ENCODE measurements around the gene DGKG.

The DGKG gene

GRCh38 chr3:186241910-186242821 is 119.9 kb downstream of the DGKG start:
- Histone ChIP-seq H3K9ac (ENCODE audit: low read length) (peak overlapping the region; percentile 58), H3K4me3 (ENCODE audit: low read length) (peak overlapping the region; percentile 32), H3K9me3 (ENCODE audit: control insufficient read depth, low read length) (no peaks in the 10 kb centered on the region), H3K27me3 (ENCODE audit: control insufficient read depth, insufficient read depth, low read length) (no peaks in the 10 kb centered on the region), H3K4me1 (ENCODE audit: control insufficient read depth, insufficient read depth, low read length) (peaks cover 28% of the 10 kb centered on the region), H3K36me3 (ENCODE audit: control insufficient read depth, insufficient read depth, low read length) (no peaks in the 10 kb centered on the region)

DNA sequence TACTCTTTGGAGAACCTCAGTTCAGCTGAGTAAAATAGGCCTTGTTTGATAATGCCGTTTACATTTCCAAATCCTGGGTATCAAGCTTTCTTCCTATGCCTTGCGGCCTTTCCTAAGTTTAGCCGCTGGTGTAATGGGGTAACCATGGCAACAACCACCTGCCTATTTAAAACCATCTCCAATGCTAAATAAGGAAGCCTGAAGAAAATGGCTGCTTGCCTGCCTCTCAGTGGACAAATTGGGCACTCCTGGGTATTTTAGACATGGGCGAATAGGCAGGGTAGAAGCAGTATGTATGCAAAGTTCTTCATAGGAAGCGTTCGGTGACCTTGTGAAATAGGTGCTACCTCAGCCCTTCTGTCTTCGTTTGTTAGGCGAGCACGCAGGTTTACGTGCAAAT is 122.7 kb downstream of the DGKG start:
- H3K9me3 ChIP-seq (ENCODE audit: control insufficient read depth, low read length) = no peaks in the 10 kb centered on the region
- H3K36me3 ChIP-seq (ENCODE audit: control insufficient read depth, insufficient read depth, low read length) = no peaks in the 10 kb centered on the region
- peaks cover 28% of the 10 kb centered on the region for H3K4me1 ChIP-seq (ENCODE audit: control insufficient read depth, insufficient read depth, low read length)
- H3K4me3 ChIP-seq (ENCODE audit: low read length) = no peak overlapping the region
- no peaks in the 10 kb centered on the region for H3K27me3 ChIP-seq (ENCODE audit: control insufficient read depth, insufficient read depth, low read length)
- no peak overlapping the region for H3K9ac ChIP-seq (ENCODE audit: low read length)

- H3K36me3 ChIP-seq (ENCODE audit: control insufficient read depth, insufficient read depth, low read length) = no peaks in the 10 kb centered on the region
- peaks cover 28% of the 10 kb centered on the region for H3K4me1 ChIP-seq (ENCODE audit: control insufficient read depth, insufficient read depth, low read length)
- no peak overlapping the region for H3K9ac ChIP-seq (ENCODE audit: low read length)
- H3K27me3 ChIP-seq (ENCODE audit: control insufficient read depth, insufficient read depth, low read length) = no peaks in the 10 kb centered on the region
- no peak overlapping the region for H3K4me3 ChIP-seq (ENCODE audit: low read length)
- H3K9me3 ChIP-seq (ENCODE audit: control insufficient read depth, low read length) = no peaks in the 10 kb centered on the region
Measured at GRCh38 chr3:186237915-186238314, 124.1 kb downstream of the DGKG start.

DNA sequence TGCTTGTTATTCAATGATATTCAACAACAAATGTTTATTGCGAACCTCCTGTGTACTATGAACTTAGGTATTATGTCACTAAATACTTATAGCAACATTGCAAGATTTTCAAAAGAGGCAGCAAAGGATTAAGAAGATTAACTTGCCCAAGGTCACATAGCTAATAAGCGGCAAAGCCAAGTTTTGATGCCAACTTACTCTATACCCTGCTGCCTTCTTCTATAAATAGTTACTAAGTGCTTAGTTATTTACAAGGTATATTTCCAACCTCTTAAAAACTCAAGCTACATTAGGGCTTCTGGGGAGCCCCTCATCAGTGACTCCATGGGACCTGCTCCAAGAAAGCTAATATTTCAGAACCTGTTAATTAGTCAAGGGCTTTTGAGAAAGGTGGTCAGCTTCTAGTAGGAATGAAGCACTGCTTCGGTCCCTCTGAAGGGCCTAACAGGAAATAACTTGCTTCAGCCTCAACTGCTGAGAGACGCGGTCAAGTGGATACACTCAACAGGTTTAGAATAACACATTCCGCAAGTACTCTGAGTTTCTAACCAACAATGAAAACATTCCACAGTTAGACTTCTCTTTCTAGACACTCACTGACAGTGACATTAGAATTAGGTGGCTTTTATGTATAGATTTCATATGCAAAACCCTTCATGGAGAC is 125.5 kb downstream of the DGKG start:
- H3K9me3 ChIP-seq (ENCODE audit: control insufficient read depth, low read length) = no peaks in the 10 kb centered on the region
- peaks cover 15% of the 10 kb centered on the region for H3K4me1 ChIP-seq (ENCODE audit: control insufficient read depth, insufficient read depth, low read length)
- H3K4me3 ChIP-seq (ENCODE audit: low read length) = no peak overlapping the region
- H3K9ac ChIP-seq (ENCODE audit: low read length) = no peak overlapping the region
- no peaks in the 10 kb centered on the region for H3K36me3 ChIP-seq (ENCODE audit: control insufficient read depth, insufficient read depth, low read length)
- no peaks in the 10 kb centered on the region for H3K27me3 ChIP-seq (ENCODE audit: control insufficient read depth, insufficient read depth, low read length)

GRCh38 chr3:186235554-186235953 is 126.5 kb downstream of the DGKG start:
- no peak overlapping the region for H3K9ac ChIP-seq (ENCODE audit: low read length)
- no peak overlapping the region for H3K4me3 ChIP-seq (ENCODE audit: low read length)
- no peaks in the 10 kb centered on the region for H3K9me3 ChIP-seq (ENCODE audit: control insufficient read depth, low read length)
- no peaks in the 10 kb centered on the region for H3K27me3 ChIP-seq (ENCODE audit: control insufficient read depth, insufficient read depth, low read length)
- H3K4me1 ChIP-seq (ENCODE audit: control insufficient read depth, insufficient read depth, low read length) = peaks cover 15% of the 10 kb centered on the region
- no peaks in the 10 kb centered on the region for H3K36me3 ChIP-seq (ENCODE audit: control insufficient read depth, insufficient read depth, low read length)

DNA sequence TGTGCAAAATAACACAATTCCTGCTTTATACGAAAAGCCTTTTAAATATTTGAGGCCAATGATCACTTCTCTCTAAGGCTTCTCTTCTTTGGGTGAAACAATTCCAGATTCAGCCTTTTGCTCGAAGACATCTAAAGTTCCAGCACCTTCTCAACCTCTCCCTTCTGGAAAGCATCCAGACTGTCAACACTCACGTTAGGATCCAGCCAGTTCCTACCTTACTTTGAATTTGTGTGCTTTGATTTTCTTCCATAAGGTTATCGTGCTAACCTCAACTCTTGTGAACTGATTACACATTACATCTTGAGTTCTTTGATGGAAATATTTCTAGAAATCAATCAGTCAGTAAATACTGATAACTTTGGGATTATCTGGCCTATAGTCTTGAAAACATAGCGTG is 127.9 kb downstream of the DGKG start:
- no peaks in the 10 kb centered on the region for H3K36me3 ChIP-seq (ENCODE audit: control insufficient read depth, insufficient read depth, low read length)
- H3K4me3 ChIP-seq (ENCODE audit: low read length) = no peak overlapping the region
- no peaks in the 10 kb centered on the region for H3K27me3 ChIP-seq (ENCODE audit: control insufficient read depth, insufficient read depth, low read length)
- H3K9me3 ChIP-seq (ENCODE audit: control insufficient read depth, low read length) = no peaks in the 10 kb centered on the region
- H3K9ac ChIP-seq (ENCODE audit: low read length) = no peak overlapping the region
- peaks cover 8% of the 10 kb centered on the region for H3K4me1 ChIP-seq (ENCODE audit: control insufficient read depth, insufficient read depth, low read length)

DNA sequence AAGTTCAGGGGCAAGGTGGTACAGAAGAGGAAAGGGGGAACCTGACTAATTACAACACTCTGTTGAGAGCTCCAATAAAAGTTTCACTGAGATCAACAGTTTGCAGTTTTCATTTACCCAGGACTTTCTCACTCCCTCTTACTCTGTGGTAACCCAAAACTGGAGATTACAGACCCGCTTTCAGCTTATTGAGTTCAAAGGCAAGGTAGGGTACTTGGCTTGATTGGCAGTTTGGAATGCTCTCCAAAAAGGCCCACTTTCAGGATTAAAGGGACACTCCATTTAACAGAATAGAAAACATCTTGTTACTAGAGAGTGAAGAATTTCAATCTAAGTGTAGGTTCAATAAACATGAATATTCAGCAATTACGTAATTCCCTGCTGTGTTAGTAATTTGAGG is 135.6 kb downstream of the DGKG start:
- Histone ChIP-seq H3K4me3 (ENCODE audit: low read length) (no peak overlapping the region), H3K27me3 (ENCODE audit: control insufficient read depth, insufficient read depth, low read length) (no peaks in the 10 kb centered on the region), H3K9me3 (ENCODE audit: control insufficient read depth, low read length) (no peaks in the 10 kb centered on the region), H3K4me1 (ENCODE audit: control insufficient read depth, insufficient read depth, low read length) (no peaks in the 10 kb centered on the region), H3K9ac (ENCODE audit: low read length) (no peak overlapping the region), H3K36me3 (ENCODE audit: control insufficient read depth, insufficient read depth, low read length) (no peaks in the 10 kb centered on the region)

DNA sequence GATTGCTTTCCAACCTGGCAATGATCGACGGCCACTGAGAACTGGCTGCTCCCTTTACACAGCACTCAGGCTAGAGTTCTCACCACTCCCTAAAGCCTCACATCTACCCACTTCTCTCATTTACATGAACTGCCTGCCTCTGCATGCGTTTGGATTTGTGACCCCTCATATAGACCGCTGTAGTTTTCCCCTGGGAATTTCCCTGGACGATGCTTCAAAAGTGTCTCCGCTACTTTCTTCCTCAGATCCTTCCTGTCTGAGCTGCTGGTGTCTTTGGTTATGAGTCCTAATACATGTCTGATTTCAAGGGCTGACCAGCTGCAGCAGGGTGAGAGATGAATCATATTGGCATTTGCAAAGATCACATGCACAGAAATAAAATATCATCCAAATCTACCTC is 136.4 kb downstream of the DGKG start:
- no peak overlapping the region for H3K4me3 ChIP-seq (ENCODE audit: low read length)

GRCh38 chr3:186224041-186224610 is 137.9 kb downstream of the DGKG start:
- no peak overlapping the region for H3K4me3 ChIP-seq (ENCODE audit: low read length)
- H3K36me3 ChIP-seq (ENCODE audit: control insufficient read depth, insufficient read depth, low read length) = no peaks in the 10 kb centered on the region
- H3K9ac ChIP-seq (ENCODE audit: low read length) = no peak overlapping the region
- H3K9me3 ChIP-seq (ENCODE audit: control insufficient read depth, low read length) = no peaks in the 10 kb centered on the region
- H3K4me1 ChIP-seq (ENCODE audit: control insufficient read depth, insufficient read depth, low read length) = no peaks in the 10 kb centered on the region
- H3K27me3 ChIP-seq (ENCODE audit: control insufficient read depth, insufficient read depth, low read length) = no peaks in the 10 kb centered on the region

More for the DNA sequence above, 136.4 kb downstream of the DGKG start:
- no peaks in the 10 kb centered on the region for H3K36me3 ChIP-seq (ENCODE audit: control insufficient read depth, insufficient read depth, low read length)
- H3K9ac ChIP-seq (ENCODE audit: low read length) = no peak overlapping the region
- H3K9me3 ChIP-seq (ENCODE audit: control insufficient read depth, low read length) = no peaks in the 10 kb centered on the region
- H3K4me1 ChIP-seq (ENCODE audit: control insufficient read depth, insufficient read depth, low read length) = no peaks in the 10 kb centered on the region
- no peaks in the 10 kb centered on the region for H3K27me3 ChIP-seq (ENCODE audit: control insufficient read depth, insufficient read depth, low read length)

DNA sequence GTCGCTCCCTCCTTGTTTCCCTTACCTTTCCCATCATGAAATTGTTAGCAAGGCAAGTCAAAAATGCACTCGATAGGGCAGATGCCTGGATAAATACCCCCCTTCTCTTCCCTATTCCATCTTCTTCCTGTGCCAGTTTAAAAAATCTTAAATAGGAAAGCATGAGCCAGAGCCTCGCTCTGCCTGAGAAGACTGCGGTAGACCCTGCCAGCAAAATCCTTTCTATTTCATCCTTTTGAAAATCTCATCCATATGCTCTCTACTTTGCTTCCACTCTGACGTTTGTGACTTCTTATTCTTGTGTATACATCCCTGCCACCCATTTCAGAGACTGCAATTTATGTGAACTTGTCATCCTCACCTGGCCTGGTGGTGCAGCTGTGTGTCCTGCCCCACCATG is 138.6 kb downstream of the DGKG start:
- H3K36me3 ChIP-seq (ENCODE audit: control insufficient read depth, insufficient read depth, low read length) = no peaks in the 10 kb centered on the region
- H3K4me3 ChIP-seq (ENCODE audit: low read length) = no peak overlapping the region

GRCh38 chr3:186221760-186222378 is 140.2 kb downstream of the DGKG start:
- Histone ChIP-seq H3K9me3 (ENCODE audit: control insufficient read depth, low read length) (no peaks in the 10 kb centered on the region), H3K36me3 (ENCODE audit: control insufficient read depth, insufficient read depth, low read length) (no peaks in the 10 kb centered on the region), H3K4me3 (ENCODE audit: low read length) (no peak overlapping the region), H3K27me3 (ENCODE audit: control insufficient read depth, insufficient read depth, low read length) (no peaks in the 10 kb centered on the region), H3K4me1 (ENCODE audit: control insufficient read depth, insufficient read depth, low read length) (no peaks in the 10 kb centered on the region), H3K9ac (ENCODE audit: low read length) (no peak overlapping the region)

More for the DNA sequence above, 138.6 kb downstream of the DGKG start:
- H3K9me3 ChIP-seq (ENCODE audit: control insufficient read depth, low read length) = no peaks in the 10 kb centered on the region
- no peaks in the 10 kb centered on the region for H3K27me3 ChIP-seq (ENCODE audit: control insufficient read depth, insufficient read depth, low read length)
- no peak overlapping the region for H3K9ac ChIP-seq (ENCODE audit: low read length)
- no peaks in the 10 kb centered on the region for H3K4me1 ChIP-seq (ENCODE audit: control insufficient read depth, insufficient read depth, low read length)
